Pons (tissue), 1 donor: Measurements from ENCODE around the gene PIGT.

ENCODE experiments used
- DNase-seq: peaks from one replicate; pipeline ENCODE4 v3.0.0-alpha.2; 2016; ENCODE audit warnings: low spot score

Gene PIGT

DNA sequence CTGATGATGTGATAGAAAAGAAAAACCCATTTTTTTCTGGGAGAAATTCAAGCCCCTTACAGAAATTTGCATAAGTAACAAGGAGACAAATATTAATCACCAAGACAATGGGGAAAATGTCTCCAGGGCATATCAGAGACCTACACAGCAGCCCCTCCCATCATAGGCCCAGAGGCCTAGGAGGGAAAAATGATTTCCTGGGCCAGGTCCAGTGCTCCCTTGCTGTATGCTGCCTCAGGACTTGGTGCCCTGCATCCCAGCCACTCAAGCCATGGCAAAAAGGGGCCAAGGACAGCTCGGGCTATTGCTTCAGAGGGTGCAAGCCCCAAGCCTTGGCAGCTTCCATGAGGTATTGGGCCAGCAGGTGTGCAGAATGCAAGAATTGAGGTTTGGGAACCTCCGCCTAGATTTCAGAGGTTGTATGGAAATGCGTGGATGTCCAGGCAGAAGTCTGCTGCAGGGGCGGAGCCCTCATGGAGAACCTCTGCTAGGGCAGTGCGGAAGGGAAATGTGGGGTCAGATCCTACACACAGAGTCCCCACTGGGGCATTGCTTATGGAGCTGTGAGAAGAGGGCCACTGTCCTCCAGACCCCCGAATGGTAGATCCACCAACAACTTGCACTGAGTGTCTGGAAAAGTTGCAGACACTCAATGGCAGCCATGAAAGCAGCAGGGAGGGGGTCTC lies 15.5 kb upstream of the PIGT start:
- no peak for DNase-seq

DNA sequence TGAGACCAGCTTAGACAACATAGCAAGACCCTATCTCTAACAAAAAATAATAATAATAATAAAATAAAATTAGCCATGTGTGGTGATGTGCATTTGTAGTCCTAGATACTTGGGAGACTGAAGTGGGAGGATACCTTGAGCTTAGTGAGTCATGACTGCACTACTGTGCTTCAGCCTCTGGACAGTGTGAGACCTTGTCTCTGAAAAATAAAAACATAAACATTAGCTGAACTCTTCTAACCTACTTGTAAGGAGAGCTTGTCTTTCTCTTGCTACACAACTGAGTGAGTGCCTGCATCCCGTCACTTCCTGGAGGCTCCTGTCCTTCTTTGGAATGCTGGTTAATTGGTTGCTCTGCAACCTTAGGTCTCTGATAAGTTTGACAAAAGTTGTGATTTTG lies 13.0 kb upstream of the PIGT start:
- DNase-seq = no peak

DNA sequence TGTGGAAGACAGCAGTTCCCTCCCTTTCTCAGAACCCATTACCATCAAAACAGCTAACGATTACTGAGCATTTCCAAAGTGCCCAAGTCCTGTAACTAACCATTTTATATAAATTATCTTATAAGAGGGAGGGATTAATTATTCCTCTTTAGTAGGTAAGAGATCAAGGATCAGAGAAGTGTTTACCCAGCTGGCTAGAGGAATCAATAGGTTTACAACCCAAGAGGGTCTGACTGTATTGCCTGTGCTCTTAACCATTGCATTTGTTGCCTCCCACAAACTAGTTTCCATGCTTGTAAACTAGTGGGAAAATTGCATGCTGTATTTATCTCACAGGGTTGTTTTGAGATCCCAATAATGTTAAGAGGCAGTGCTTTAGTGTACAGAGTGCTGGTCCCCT lies 11.5 kb upstream of the PIGT start:
- no peak for DNase-seq

DNA sequence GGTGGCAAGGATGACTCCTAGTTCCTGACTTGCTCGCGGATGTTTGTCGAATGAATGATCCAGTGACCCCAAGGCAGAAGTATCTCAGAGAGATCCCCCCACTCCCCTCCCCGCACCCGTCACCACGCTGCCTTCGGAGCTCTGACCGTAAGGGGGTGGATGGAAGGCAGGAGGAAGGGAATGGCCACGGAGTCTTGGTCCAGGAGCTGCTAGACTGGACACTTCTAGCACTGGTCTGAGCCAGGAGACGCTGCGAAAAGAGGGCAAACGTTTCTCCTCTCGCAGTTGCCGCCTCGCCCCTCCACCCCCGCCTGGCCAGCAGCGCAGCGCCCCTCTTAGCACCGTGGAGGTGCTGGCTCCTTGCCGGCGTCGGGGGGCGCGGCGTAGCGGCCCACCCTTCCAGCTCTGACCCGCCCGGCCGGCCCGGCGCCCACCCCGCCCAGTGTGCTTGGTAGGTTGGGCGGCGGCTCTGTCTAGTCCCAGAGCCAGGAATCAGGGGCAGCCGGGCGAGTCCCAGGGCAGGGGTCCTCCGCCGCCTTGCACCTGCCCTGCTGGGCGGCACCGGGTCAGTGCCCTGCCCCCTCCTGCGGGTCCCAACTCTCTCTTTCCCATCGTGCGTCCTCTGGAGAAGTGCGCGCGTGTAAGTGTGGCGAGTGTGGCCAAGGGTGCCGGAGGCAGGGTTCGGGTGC lies 10.2 kb upstream of the PIGT start:
- DNase-seq = no peak

DNA sequence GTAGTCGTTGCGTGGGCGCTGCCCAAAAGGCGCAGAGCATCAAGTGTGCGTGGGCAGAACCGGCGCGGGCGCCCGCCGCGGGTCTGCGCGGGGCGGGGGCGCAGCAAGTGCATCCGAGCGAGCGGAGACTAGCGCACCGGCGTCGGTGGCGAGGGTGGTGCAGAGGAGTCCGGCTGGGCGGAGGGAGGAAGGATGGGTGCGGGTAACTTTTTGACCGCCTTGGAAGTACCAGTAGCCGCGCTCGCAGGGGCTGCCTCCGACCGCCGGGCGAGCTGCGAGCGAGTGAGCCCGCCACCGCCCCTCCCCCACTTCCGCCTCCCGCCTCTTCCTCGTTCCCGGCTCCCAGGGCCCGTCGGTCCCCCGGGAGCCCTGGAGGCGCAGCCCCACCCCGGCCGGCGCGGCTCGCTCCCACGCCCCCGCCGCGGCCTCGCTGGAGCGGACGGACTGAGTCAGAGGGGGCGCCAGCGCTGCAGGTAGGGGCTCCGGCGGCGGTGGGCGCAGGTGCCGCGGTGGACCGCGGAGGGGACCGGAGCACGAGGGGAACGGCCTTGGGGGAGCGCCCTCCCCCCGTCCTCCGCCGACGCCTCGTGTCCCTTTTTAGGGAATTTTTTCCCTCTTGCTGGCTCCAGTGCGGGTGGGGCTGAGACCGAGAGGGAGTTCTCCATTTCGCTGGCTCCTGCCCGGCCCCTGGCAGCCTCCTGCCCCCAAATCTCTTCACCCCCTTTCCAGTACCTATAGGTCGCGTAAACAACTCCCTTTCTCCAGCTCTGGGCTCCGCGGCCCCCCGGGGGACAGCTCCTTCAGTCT lies 9.5 kb upstream of the PIGT start:
- DNase-seq = no peak

DNA sequence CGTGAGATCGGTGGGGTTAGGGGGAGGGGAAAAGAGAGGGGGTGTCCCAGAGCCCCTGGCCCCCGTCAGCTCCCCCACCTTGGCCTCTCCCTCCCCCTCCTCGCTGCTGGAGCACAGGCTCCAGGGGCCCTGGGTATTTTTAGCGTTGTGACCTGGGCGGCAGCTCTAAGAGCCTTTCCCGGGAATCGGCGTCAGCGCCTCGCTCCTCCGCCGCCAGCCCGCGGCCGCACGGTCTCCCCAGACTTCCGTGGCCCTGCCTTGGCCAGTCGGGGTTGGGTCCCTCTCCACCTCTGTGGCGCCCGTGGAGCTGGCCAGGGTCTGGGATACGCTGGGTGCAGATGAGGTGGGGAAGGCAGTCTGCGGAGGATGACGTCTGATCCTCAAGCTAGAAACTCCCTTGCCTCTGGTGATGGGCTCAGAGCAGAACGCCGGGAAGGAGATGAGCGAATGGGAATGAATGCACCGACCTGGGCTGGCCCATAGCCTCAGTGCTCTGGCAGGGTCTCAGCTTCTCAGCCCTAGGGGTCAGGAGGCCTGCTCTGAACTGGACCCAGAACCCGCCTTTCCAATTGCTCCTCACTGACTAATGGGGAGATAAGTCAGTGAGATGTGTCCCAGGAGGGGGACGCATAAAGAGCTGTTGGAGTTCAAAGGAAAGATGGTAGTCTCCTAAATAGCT lies 8.7 kb upstream of the PIGT start:
- DNase-seq = no peak

DNA sequence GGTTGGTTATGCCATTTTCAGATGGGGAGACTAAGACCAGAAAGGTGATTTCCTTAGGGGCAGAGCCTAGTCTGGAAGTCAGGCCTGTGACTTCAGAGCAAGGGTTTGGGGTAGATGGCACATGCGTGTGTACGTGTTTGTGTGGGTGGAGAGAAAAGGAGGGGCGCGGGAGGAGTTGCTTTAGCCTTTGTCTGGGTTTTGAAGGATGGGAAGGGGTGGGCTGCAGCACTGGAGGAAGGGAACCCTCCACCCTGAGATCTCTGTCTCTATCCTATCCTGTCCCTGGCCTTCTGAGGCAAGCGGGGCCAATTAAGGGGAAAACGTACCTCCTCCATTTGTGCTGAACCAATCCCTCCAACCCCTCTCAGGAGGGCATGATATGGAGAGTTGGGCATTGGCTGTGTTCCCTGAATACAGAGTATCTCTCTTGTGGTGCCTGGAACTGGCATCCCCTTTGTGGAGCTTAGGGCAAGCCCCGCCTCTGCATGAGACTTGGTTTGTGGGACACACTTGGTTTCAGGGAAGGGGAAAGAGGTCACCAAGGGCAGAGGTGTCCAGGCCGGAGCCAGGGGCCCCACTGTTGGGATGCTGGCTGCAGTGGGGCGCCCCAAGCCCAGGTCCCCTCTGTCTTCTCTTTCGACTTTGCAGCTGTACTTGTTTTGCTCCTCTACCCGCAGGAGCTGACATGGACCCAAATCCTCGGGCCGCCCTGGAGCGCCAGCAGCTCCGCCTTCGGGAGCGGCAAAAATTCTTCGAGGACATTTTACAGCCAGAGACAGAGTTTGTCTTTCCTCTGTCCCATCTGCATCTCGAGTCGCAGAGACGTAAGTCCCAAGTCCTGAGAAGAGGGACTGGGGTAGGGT lies 7.9 kb upstream of the PIGT start, which contains the start of gene DBNDD2:
Gene DBNDD2, plus strand, starts transcription at position 507 of the 863 bp plus-strand sequence. Its CDS starts 179 bp downstream, at position 686.
- peak; percentile 99 for DNase-seq

DNA sequence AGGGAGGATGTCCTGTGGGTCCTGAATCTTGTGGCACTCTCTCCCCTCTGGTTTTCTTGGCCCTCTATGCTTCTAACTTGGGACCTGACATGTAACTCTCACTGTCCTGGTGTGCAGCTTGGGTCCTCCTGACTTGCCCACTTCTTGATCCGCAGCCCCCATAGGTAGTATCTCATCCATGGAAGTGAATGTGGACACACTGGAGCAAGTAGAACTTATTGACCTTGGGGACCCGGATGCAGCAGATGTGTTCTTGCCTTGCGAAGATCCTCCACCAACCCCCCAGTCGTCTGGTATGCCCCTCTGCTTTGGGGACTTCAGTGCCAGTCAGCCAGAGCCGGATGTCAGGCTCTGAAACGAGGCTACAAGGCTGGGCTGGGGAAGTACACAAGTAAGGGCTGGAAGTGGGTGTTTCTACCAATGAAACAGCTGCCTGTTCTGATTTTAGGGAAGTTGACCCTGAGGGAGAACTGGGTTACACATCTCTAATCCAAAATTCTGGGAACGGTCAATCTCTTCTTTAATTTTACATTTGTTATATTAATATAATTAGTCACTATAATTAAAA lies 7.2 kb upstream of the PIGT start:
- peak; percentile 76 for DNase-seq

DNA sequence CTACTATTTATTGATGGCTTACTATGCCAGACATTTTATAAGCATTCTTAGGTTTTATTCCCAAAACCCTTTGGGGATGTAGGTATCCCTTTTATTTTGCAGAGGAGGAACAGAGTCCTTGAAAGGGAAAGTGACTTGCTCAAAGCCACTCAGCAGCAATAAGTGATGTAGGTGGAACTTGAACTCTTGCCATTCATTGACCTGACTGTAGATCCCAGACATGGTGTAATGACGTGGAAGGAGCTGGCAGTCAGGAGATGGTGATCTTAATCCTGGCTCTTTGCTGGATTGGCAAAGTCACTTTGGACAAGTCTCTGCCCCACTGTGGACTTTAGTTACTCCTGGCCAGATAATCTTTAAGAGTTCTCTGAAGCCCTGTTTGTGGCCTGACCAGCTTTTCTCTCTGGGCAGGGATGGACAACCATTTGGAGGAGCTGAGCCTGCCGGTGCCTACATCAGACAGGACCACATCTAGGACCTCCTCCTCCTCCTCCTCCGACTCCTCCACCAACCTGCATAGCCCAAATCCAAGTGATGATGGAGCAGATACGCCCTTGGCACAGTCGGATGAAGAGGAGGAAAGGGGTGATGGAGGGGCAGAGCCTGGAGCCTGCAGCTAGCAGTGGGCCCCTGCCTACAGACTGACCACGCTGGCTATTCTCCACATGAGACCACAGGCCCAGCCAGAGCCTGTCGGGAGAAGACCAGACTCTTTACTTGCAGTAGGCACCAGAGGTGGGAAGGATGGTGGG lies 6.2 kb upstream of the PIGT start:
- DNase-seq = no peak

DNA sequence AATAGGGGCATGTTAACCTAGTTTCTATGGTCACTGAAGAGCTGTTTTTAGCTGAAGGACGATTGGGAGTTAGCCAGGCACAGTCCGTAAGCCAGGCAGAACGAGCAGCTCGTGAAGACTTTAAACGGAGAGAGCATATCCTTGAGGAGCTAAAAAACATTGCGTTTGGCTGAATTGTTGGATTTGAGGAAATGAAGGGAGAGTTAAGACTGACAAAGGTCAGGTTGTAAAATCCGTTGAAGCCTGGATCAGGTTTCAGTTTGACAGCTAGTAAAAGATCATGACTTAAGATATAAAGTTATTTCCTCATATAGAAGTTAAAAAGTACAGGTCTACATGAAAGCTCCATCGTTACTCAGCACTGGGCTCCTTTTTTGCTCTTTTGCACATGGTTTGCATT lies 5.1 kb upstream of the PIGT start:
- DNase-seq = no peak

DNA sequence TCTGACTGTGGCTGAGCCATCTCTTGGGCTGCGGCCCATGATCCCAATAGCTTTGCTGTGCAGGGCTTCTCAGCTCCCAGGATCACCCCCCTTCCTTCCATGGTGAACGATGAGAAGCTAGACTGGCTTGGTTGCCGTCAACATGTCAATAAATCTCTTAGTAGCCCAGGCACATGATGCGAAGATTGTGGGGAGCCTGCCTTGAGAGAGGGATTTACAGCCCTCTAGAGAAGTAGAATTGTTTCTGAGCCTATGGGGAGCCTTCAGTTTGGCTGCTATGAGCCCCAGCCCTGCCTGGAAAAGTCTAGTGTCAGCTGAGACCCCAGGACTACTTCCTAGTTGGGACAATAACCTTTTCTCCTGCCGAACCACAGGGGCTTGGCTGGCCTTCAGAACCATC lies 3.3 kb upstream of the PIGT start:
- DNase-seq = no peak

DNA sequence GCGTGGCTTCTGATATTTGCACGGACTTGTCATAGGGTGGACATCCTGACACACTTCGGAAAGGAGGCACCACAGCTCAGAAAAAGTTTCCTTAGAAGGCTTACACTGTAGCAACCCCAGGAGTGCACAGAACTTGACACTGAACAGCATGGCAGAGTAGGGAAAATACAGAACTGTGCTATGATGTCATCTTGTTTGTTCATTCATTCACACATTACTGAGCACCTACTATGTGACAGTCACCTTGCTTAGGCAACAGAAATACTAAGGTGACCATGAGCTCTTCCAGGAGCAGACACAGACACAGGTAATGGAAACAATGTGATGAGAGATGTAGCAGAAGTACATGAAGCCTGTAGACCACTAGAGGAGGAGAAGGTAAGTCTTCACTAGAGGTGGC lies 2.5 kb upstream of the PIGT start:
- DNase-seq = no peak

DNA sequence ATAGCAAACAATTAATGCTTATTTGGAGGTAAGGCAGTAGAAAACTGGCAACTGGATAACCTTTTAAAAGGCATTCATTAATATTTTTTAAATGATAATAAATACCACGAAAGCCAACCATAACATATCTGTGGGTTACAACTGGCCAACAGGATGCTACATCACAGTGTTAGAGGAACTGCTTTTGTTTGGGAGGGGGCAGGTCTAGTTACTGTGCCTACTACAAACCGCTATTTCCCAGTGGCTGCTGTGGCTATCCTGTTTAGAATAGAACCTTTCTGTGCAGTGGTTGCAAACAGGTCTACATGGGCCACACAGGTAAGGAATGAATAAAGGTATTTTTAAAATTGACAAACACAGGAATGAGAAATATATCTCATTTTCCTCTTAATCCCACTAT lies 976 bp downstream of the PIGT start:
- no peak for DNase-seq

DNA sequence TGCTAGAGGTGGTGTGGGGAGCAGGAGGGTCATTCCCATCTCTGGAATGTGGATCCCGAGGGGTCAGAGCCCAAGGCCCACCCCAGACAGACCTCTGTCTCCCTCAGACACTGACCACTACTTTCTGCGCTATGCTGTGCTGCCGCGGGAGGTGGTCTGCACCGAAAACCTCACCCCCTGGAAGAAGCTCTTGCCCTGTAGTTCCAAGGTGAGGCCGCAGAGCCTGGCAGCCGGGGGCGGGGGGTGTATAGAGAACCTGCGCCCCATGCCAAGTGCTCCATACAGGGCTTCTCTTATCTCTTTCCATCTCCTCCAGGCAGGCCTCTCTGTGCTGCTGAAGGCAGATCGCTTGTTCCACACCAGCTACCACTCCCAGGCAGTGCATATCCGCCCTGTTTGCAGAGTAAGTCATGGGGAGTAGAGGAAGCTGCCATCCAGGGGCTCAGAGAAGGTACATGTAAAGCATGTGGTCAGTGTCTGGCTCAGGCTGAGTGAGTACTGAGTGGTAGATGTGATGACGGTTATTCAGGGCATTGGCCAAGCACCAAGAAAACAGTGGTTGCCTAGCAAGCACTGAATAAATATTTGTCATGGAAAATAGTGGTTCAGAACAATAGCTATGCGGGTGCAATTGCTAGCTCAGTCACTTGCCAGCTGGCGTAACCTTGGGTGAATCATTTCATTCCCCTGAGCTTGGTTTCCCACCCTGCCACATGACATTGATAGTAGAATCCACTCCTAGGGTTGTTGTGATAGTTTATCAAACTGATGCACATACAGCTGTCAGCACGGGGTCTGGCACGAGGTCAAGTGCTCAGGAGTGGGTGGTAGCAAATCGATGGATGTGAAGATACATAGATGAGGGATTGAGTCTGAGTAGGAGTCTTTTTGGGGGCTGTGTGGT lies 3.5 kb downstream of the PIGT start:
- peak; percentile 71 for DNase-seq

DNA sequence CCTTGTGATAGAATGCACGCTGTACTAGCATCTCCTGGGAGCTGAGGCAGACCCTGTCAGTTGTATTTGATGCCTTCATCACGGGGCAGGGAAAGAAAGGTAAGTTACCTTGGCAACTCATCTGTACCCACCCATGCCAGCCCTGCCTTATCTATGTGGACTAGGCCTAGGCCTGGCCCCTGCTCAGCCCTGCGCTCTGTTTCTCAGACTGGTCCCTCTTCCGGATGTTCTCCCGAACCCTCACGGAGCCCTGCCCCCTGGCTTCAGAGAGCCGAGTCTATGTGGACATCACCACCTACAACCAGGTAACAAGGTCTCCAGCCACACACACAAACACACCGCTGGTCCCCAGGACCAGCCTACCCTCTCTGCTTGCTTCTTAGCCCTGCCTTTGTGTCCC lies 4.2 kb downstream of the PIGT start:
- no peak for DNase-seq

DNA sequence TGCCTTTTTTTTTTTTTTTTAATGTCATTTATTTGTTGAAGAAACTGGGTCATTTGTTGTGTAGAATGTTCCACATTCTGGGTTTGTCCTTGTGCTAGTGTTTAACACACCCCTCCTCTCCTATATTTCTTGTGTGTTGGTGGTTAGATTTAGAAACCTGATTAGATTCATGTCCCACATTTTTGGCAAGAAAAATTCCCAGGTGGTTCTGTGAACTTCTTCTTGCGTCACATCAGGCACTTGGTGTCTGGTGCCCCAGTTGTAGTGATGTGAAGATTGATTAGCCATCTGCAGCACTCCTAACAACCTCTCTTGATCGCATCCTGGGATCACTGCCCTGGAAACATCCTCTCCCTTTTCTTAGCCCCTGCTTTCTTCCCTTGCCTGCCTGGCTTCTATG lies 7.8 kb downstream of the PIGT start:
- DNase-seq = no peak

DNA sequence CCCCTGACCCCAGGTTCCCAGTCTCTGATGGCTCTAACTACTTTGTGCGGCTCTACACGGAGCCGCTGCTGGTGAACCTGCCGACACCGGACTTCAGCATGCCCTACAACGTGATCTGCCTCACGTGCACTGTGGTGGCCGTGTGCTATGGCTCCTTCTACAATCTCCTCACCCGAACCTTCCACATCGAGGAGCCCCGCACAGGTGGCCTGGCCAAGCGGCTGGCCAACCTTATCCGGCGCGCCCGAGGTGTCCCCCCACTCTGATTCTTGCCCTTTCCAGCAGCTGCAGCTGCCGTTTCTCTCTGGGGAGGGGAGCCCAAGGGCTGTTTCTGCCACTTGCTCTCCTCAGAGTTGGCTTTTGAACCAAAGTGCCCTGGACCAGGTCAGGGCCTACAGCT lies 9.6 kb downstream of the PIGT start:
- no peak for DNase-seq

DNA sequence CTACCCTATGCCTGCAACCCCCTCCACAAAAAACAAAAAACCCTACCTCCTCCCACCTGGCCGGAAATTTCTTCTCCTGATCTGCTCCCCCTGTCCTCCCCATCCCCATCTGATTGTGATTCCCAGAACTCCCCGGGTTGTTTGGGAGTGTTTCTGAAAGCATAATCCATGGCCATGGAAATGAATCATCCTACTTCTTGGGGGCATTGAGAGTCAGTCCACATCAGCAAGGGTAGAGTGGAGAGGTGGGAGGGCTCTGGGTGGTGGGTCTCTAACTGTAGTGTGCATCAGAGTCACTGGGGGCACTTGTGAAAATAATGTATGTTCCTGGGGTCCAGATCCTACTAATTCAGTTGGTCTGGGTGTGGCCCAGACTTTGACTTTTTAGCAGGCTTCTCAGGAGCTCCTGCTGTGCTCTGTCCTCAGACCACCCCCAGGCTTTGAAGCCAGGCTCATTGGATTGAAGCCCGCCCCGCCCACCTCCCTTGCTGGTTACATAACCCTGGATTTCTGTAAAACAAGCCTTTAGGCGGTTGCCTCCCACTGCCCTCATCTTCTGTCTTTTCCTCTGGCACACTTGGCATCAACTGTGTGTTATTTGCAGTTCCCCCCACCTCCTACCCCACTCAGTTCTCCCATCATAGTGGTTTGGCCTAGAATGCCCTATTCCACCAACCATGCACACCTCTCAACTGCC lies 10.5 kb downstream of the PIGT start:
- DNase-seq = no peak
